IPS-15b (cell line): Measurements from ENCODE around the gene RAD51C.
"Not testable (repeated sequence)": the region's sequence is repeated elsewhere in the genome, so short reads cannot be mapped to it uniquely, and the experiment has no call there.

Experiments
- H3K27me3 ChIP-seq: one replicate; pipeline ENCODE4 v1.6.1; 2013; ENCODE audit warnings: low read length; ENCODE audit not compliant: control insufficient read depth, insufficient read depth
- H3K36me3 ChIP-seq: one replicate; pipeline ENCODE4 v1.6.1; 2013; ENCODE audit warnings: low read length; ENCODE audit not compliant: control insufficient read depth, insufficient read depth
- H3K4me1 ChIP-seq: one replicate; pipeline ENCODE4 v1.6.1; 2013; ENCODE audit warnings: mild to moderate bottlenecking, low read length; ENCODE audit not compliant: control insufficient read depth, insufficient read depth
- H3K4me3 ChIP-seq: one replicate; pipeline ENCODE4 v1.5.1; 2013; ENCODE audit warnings: low read depth, low read length
- H3K9ac ChIP-seq: one replicate; pipeline ENCODE4 v1.6.1; 2013; ENCODE audit warnings: low read depth, mild to moderate bottlenecking, low read length
- H3K9me3 ChIP-seq: one replicate; pipeline ENCODE4 v1.6.1; 2013; ENCODE audit warnings: mild to moderate bottlenecking, low read length; ENCODE audit not compliant: control insufficient read depth, insufficient read depth

RAD51C gene

DNA sequence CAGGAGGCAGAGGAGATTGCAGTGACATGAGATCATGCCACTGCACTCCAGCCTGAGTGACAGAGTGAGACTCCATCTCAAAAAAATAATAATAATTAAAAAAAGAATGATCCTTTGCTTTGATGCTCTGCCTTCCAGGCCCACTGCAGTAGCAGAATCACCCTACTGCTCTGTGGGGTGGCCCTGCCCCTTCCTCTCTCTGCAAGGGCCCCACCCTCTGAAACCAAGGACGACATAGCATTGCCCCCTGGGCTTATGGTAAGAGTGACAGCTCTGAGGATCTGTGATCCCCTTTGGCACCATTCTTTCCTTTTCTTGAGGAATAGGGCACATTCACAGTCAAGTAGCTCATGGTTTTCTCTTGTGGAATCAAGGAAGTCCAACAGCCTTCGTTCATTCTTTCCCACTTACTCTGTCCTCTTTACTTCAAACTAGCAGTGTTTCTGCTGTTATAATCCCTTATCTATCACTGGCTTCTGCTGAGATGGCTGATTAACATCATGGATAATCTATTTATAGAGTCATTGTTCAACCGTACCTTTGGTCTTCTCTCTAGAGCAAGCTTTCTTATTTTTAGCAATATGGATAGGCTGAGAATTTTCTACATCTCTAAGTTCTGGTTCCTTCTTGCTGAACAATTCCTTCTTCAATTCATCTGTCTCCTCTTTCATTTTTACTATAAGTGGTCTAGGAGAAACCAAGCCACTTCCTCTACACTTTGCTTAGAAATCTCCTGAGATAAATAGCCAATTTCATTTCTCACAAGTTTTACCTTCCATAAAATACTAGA, 14.1 kb downstream of the RAD51C start:
- no peaks in the 10 kb centered on the region for H3K36me3 ChIP-seq

DNA sequence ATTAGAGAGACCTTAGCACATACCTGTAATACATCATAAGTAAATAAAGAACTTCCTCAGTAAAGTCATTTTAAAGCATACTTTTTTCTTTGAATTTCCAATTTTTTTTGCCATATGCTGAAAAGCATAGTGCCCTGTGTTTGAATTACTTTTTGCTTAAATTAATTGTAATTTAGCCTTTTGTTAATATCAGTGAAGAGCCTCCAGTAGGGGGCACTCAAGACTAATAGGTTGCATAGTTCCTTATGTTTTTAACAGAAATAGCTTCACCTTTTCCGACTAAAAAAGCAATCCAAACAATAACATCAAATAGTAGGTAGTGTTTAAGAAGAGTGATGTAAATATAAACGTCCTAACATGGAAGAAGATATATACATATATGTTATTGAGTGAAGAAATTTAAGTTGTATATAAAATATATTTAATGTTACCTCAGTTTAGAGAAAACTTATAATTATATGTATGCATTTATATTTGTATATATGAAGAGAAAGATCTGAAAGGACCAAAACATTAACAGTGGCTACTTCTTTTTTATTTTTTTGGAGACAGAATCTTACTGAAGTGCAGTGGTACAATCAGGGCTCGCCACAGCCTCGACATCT, 18.6 kb downstream of the RAD51C start:
- Histone ChIP-seq H3K9ac (no peak overlapping the region), H3K4me1 (no peaks in the 10 kb centered on the region), H3K9me3 (no peaks in the 10 kb centered on the region), H3K27me3 (no peaks in the 10 kb centered on the region), H3K4me3 (no peak overlapping the region), H3K36me3 (peaks cover 2% of the 10 kb centered on the region)

More for the DNA sequence above, 14.1 kb downstream of the RAD51C start:
- Histone ChIP-seq H3K4me3 (no peak overlapping the region), H3K9me3 (no peaks in the 10 kb centered on the region), H3K9ac (no peak overlapping the region), H3K4me1 (no peaks in the 10 kb centered on the region), H3K27me3 (no peaks in the 10 kb centered on the region)

DNA sequence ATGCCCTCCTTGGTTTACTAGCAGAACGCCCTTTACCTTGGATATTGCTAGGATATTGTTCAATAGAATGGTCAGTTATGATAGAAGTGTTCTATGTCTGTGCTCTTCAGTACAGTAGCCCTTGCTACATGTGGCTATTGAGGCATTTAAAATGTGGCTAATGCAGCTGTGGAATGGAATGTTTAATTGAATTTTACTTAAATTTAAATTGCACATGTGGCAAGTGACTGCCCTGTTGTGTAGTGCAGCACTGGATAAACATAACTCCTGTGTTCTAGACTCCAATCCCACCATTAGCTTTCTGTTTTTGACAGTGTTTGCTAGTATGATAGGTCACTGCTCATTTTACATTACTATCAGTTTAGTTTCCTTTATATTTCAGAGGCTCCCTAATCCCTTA, 29.9 kb downstream of the RAD51C start:
- no peak overlapping the region for H3K4me3 ChIP-seq
- H3K9ac ChIP-seq = no peak overlapping the region
- no peaks in the 10 kb centered on the region for H3K36me3 ChIP-seq
- H3K9me3 ChIP-seq = no peaks in the 10 kb centered on the region
- no peaks in the 10 kb centered on the region for H3K27me3 ChIP-seq
- H3K4me1 ChIP-seq = no peaks in the 10 kb centered on the region

DNA sequence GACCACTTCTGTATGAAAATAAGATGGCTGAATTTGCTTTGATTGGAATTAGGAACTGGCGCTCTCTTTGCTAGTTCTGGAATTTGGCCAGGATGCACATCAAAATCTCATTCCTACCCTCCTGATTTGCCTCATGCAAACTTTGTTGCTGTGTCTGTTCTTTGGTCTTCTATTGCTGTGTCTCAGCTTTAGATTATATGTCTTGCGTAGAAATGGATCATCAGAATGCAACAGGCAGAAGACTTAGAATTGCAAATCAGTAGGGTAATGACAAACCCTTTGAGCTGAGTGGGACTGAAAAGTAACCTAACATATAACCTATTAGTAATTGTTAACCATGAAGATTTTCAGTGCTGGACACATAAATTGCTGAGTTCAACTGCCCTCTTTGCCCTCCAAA, 30.3 kb downstream of the RAD51C start:
- H3K36me3 ChIP-seq = no peaks in the 10 kb centered on the region
- no peaks in the 10 kb centered on the region for H3K9me3 ChIP-seq
- no peak overlapping the region for H3K4me3 ChIP-seq
- H3K4me1 ChIP-seq = no peaks in the 10 kb centered on the region
- H3K27me3 ChIP-seq = no peaks in the 10 kb centered on the region
- H3K9ac ChIP-seq = no peak overlapping the region

DNA sequence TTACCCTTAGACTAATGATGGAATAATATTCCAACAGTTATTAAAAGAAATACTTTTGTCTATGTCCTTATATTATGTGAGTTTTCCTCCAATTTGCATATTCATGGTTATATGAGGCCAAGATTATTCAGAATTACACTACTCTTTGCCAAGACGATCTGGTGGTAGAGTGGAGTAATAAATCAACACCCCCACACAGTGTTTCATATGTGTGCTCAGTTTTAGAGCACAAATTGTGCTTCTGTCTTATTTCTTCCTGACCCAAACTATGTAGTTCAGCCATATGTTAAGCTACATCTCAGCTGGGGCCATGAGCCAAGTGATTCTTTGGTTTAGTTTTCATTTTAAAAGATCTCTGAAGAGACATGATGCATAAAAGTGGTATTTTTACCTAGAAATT, 36.4 kb downstream of the RAD51C start:
- no peaks in the 10 kb centered on the region for H3K9me3 ChIP-seq
- no peak overlapping the region for H3K4me3 ChIP-seq
- no peaks in the 10 kb centered on the region for H3K4me1 ChIP-seq
- H3K27me3 ChIP-seq = no peaks in the 10 kb centered on the region
- H3K36me3 ChIP-seq = no peaks in the 10 kb centered on the region
- H3K9ac ChIP-seq = no peak overlapping the region

DNA sequence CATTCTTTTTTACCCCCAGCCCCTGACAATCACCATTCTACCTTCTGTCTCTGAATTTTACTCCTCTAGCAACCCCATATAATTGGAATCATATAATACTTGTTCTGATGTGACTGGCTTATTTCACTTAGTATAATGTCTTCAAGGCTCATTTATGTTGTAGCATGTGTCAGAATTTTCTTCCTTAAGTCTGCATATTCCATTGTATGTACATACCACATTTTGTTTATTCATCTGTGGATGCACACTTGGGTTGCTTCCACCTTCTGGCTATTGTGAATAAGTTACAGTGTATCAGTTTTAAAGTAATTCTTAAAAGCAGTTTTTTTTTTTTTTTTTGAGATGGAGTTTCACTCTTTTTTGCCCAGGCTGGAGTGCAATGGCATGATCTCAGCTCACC, 38.5 kb downstream of the RAD51C start:
- no peaks in the 10 kb centered on the region for H3K27me3 ChIP-seq
- H3K9me3 ChIP-seq = no peaks in the 10 kb centered on the region
- no peaks in the 10 kb centered on the region for H3K36me3 ChIP-seq
- H3K4me3 ChIP-seq = no peak overlapping the region
- no peak overlapping the region for H3K9ac ChIP-seq
- H3K4me1 ChIP-seq = no peaks in the 10 kb centered on the region

DNA sequence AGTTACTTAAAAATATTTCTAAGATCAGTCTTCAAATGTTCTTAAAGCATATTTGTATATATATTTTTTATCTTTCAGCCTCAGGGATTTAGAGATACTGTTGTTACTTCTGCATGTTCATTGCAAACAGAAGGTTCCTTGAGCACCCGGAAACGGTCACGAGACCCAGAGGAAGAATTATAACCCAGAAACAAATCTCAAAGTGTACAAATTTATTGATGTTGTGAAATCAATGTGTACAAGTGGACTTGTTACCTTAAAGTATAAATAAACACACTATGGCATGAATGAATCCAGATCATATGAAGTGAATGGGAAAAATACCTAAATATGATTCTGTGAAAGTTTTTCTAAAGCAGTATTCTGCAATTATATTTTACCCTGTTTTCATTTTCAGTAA, 41.6 kb downstream of the RAD51C start:
- no peaks in the 10 kb centered on the region for H3K4me1 ChIP-seq
- H3K27me3 ChIP-seq = no peaks in the 10 kb centered on the region
- no peaks in the 10 kb centered on the region for H3K36me3 ChIP-seq
- no peak overlapping the region for H3K9ac ChIP-seq
- no peaks in the 10 kb centered on the region for H3K9me3 ChIP-seq
- no peak overlapping the region for H3K4me3 ChIP-seq

DNA sequence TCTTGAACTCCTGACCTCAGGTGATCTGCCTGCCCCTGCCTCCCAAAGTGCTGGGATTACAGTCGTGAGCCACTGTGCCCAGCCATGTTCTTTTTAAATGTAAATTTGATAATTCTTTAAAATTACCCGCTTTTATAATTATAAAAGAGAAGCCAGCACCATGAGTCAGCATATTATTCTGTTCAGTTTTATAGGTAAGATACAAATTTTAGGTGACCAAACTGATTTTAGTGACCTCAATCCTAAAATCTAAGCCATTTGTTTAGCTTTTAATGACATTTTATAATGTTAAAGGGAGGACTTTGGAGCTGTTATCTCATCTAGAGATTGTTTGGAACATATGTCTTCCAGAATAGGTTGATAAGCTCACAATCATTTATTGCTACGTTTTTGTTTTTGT, 42.4 kb downstream of the RAD51C start:
- H3K9me3 ChIP-seq = no peaks in the 10 kb centered on the region
- H3K36me3 ChIP-seq = no peaks in the 10 kb centered on the region
- H3K27me3 ChIP-seq = no peaks in the 10 kb centered on the region

DNA sequence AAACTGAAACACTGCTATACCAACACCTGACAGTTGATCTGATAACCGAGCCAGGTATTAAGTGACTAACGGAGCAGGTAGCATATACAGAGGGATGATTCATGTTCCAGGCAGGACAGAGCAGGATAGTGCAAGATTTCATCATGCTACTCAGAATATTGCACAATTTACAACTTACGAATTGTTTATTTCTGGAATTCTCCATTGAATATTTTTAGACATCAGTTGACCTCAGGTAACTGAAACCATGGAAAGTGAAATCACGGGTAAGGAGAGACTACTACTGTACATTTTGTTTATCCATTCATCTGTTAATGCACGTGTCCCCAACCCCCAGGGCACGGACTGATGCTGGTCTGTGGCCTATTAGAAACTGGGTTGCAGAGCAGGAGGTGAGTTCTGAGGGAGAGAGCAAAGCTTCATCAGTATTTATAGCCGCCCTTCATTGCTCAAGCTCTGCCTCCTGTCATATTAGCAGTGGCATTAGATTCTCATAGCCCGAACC, 48.8 kb downstream of the RAD51C start:
- Histone ChIP-seq H3K4me1 (no peaks in the 10 kb centered on the region), H3K4me3 (no peak overlapping the region), H3K9ac (no peak overlapping the region), H3K27me3 (no peaks in the 10 kb centered on the region), H3K9me3 (no peaks in the 10 kb centered on the region), H3K36me3 (no peaks in the 10 kb centered on the region)

More for the DNA sequence above, 42.4 kb downstream of the RAD51C start:
- H3K4me3 ChIP-seq = no peak overlapping the region
- no peak overlapping the region for H3K9ac ChIP-seq
- no peaks in the 10 kb centered on the region for H3K4me1 ChIP-seq

DNA sequence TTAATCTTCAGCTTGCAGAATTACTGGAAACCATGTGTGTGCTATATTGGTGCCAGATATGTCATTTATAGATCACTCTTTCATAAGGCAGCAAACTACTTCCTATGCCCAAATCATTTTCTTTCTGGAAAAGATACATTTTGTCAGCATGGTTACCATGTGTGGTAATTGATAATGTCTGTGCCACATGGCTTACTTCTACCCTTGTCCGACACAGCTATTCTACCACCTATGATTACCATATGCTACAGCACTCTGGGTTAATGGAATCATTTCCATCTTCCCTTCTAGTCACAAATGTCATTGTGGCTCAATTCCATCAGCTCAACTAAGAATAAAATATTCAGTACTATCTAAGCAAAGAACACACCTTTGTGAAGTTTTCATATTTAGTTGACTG, 55.3 kb downstream of the RAD51C start:
- H3K36me3 ChIP-seq = no peaks in the 10 kb centered on the region
- no peaks in the 10 kb centered on the region for H3K9me3 ChIP-seq
- H3K4me1 ChIP-seq = no peaks in the 10 kb centered on the region
- H3K4me3 ChIP-seq = no peak overlapping the region
- H3K27me3 ChIP-seq = no peaks in the 10 kb centered on the region
- no peak overlapping the region for H3K9ac ChIP-seq

DNA sequence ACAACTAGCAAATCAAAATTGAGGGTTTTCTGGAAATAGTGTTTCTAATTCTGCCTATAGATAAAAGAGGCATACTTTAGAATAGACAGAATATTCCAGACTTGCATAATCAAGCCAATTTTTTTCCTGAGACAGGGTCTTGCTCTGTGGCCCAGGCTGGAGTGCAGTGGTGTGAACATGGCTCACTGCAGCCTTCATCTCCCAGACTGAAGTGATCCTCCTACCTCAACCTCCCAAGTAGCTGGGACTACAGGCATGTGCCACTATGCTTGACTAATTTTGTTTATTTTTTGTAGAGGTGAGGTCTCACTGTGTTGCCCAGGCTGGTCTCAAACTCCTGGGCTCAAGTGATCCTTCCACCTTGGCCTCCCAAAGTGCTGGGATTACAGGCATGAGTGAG, 57.2 kb downstream of the RAD51C start:
- not testable (repeated sequence) for H3K4me3 ChIP-seq, H3K9me3 ChIP-seq, H3K9ac ChIP-seq, H3K36me3 ChIP-seq, H3K4me1 ChIP-seq, H3K27me3 ChIP-seq

DNA sequence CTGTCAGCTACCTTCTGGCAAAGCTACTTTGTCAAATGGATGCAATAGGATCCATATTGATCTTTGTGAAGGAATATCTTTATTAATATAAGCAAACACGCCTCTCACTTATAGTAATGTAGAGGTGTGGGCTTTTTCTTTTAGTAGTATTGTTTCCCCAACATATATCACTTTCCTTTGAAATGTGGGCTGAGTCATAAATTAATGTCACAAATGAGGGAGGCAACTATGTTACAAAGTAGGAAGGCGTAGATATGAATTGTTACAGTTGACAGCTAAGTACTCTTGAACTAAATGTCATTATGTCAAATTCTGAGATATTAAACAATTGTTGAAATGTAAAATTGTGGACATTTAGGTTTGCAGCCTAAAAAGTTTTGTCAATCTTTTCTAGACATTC, 60.6 kb downstream of the RAD51C start:
- Histone ChIP-seq H3K9ac (no peak overlapping the region), H3K36me3 (no peaks in the 10 kb centered on the region), H3K9me3 (no peaks in the 10 kb centered on the region), H3K27me3 (peaks cover 24% of the 10 kb centered on the region), H3K4me1 (peaks cover 6% of the 10 kb centered on the region), H3K4me3 (no peak overlapping the region)
